HG03565 (cell line): Measurements from ENCODE around the gene VIPR2.
"Not testable (repeated sequence)": the region's sequence is repeated elsewhere in the genome, so short reads cannot be mapped to it uniquely, and the experiment has no call there.

ENCODE experiments used
- ATAC-seq: cut with Tn5 transposase; IDR thresholded peaks from one replicate; pipeline ENCODE4 v1.9.1; 2021; ENCODE audit warnings: mild to moderate bottlenecking, moderate library complexity; ENCODE audit not compliant: unreplicated experiment

The VIPR2 gene

DNA sequence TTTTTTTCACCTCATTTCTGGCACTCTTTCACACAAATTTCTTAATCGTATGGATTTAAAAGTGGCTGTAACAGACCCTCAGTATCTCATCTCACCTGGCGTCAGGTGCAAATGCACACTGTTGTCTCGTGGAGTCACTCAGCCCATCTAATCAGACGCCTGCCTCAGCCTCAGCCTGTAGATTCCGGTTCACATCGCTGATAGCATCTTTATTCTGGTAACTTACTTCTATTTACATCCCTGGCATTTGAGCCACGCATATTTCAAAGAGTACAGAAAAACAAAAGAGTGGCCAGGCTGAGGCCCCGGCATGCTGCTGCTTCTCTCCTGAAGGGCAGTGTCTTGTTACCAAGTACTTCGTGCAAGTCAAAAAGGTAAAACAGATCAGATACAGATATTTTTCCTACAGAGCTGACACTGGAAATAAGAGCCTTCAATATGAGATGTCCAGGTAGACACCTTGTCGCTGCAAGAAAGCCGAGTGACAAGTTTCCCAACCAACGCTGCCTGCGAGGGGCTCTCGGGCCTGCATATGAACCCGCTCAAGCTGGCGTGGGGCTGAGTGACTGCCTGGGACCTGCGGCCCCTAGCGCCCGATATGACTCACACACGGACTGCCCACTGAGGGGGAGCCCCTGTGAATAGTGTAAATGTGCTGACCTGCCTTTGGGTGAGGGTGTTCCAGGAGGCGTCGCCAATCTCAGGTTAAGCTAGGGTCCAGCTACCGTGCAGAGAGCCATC lies 4.3 kb downstream of the VIPR2 start:
- ATAC-seq = no peak

GRCh38 chr7:159139639-159140038 lies 5.0 kb downstream of the VIPR2 start:
- ATAC-seq = no peak

DNA sequence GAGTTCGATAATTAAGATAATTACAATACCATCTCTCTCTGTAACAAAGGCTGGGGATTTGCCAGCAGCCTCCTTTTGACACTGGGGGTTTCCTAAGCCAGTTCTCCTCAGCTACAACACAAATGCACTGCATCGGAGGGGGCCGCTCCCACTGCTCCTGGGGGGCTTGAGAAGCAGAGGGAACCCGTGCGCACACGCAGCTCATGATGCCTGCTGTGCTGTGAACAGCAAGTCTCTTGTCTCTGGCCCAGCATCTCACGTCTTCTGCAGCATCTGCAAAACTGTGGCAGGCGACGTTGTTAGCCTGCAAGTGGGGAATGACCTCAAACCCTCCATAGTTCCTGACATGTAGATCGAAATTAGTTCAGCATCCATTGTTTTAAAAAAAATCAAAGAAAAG lies 5.5 kb downstream of the VIPR2 start:
- no peak for ATAC-seq

DNA sequence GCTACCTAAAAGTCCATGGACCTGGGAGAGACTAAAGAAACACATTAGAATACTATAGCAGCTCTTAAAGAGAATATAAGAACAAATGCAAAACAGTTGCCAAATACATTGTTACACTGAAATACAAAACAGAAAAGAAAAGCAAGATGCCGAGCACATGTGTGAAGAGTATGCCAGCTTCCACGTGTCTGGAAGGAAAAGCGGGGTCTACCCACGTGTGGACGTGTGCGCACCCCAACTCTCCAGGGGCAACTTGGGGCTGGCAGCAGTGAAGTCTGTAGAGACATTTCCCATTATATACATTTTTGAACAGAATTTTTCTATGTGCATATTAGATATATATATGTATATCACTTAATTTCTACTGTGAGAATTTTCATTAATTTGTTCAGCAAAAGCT lies 6.2 kb downstream of the VIPR2 start:
- no peak for ATAC-seq

- no peak for ATAC-seq
These were observed 6.8 kb downstream of the VIPR2 start for GRCh38 chr7:159137906-159138305.

DNA sequence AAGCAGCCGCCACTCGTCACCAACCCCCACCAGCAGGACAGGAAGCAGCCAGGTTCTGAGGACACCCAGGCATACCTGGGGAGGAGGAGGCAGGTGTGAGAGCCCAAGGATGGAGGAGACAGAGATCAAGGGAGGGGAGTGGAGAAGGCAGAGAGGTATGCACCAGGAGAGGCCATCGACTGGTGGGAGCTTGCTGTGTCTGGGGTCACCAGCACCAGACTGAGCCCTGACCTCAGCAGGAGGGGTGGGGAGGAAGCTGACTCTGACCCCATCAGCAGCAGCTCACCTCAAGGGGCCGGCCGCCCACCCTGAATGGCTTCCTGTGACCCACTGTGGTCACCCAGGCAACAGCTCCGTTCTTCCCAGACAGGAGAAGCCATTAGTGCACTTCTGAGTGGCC lies 7.8 kb downstream of the VIPR2 start:
- no peak for ATAC-seq

- ATAC-seq = no peak
These were observed 8.2 kb downstream of the VIPR2 start for GRCh38 chr7:159136442-159136841.

DNA sequence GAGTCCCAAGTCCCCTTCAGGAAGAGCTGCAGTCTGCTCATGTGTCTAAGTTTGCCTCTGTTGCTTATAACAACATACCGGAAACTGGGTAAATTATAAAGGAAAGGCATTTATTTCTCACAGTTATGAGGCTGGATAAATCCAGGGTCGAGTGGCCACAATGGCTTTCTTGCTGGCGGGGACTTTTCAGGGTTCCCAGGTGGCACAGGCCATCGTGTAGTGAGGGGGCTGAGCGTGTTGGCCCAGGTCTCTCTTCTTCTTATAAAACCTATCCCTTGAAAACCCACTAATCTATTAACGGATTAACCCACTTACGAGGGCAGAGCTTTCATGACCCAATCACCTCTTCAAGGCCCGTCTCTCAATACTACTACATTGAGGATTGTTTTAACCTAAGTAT lies 8.7 kb downstream of the VIPR2 start:
- ATAC-seq = no peak

GRCh38 chr7:159132670-159133443 lies 11.8 kb downstream of the VIPR2 start:
- ATAC-seq = not testable (repeated sequence)

DNA sequence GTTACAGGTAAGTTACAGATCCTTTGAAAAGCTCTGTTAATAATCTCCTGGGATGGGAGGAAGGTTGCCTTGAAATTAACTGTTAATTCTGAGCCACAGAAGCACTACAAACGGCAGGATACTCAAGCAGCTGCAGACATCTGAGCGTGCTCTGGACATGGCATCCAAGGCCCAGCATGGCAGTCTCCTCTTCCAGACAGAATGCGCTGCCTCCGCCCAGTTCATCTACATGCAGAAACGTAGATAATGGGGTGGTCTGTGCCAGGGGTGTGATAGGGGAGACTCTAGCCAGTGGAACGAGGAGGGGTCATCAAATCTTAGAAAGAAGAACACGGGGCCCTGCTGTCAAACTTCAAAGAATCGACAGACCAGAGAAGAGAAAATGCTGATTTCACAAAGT lies 13.8 kb downstream of the VIPR2 start:
- no peak for ATAC-seq

DNA sequence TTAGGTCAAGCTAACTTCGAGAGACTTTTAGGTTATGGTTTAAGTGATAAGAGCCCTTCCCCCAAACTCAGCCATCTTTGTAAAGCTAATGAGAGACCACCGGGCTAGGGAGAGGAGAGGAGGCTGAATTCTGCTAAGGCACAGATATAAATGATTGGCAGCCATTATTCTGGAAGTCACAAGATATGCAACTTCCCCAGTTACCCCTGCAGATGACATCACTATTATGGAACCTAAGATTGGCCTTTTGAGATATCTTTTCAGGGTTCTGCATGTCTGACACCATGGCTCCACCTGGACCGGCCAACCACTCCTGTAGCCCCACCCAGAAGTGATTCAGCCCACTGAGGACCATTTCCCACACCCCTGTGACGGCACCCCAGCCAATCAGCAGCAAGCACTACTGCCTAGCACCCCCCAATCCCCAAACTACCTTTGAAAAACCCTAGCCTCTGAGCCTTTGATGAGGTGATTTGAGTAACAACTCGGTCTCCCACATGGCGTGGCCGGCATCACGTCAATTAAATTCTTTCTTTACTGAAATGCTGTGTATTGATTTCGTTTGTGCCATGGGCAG lies 14.4 kb downstream of the VIPR2 start:
- no peak for ATAC-seq

DNA sequence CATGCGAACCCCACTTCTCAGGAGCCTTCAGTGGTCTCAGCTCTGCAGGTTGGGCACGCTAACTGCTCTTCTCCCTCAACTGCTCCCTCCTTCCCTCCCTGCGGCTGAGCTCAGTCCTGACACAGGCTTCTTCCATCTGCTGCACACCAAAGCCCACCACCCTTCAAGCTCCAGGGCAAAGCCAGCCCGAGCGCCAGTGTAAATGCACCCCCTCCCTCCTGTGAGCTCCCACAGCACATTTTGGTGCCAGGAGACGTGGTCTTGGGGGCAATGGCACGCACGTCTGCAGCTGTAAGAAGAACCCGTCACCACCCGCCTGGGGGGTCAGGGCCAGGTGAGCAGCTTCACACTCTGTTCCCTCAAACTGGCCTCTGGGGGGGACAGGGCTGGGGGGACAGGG lies 15.9 kb downstream of the VIPR2 start:
- no peak for ATAC-seq

- ATAC-seq = no peak
These were observed 16.7 kb downstream of the VIPR2 start for GRCh38 chr7:159127691-159128642.

DNA sequence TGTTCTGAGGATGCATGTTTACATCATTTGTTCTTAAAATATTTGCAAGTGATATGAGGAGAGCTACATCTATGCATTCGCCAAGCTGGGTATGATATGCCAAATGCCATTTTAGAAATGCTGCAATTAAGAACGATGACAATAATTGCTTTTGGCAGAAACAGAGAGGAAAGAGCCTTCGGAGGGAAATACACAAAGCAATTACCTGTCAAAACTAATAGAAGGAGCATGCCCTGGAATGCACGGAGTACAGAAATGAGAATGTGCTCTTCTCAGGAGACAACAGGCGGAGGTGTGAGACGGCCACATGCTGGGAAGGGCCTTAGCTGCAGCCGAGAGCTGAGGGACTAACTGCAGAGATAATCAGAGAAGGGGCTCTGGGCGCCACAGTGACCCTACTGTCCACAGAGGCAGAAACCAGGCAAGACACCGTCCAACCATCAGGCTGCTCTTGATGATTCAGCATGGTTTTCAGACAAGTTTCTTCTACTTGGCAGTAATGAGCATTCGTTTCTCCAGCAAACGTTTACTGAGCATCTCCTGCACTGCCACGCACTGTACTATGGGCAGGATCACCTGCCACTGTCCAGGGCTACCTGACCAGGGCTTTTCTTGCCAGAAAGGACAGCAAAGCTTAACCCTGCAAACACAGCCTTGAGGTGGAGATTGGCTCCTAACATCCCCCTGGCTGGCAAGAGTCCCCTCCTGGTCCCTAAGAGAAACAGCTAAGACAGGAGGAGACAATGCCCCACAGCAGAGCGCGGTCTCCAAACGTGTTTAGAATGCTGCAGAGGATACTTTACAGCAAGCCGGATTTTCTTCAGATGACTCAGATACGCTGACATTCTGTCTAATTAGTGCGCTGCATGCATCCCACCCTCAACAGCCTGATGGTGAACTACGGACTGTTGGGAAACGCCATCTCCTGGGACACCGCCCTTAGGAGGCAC lies 18.1 kb downstream of the VIPR2 start:
- no peak for ATAC-seq

- no peak for ATAC-seq
These were observed 18.8 kb downstream of the VIPR2 start for GRCh38 chr7:159125955-159126270.

GRCh38 chr7:159125104-159125954 lies 19.3 kb downstream of the VIPR2 start:
- no peak for ATAC-seq

- not testable (repeated sequence) for ATAC-seq
These were observed 20.9 kb downstream of the VIPR2 start for GRCh38 chr7:159123793-159124192.

DNA sequence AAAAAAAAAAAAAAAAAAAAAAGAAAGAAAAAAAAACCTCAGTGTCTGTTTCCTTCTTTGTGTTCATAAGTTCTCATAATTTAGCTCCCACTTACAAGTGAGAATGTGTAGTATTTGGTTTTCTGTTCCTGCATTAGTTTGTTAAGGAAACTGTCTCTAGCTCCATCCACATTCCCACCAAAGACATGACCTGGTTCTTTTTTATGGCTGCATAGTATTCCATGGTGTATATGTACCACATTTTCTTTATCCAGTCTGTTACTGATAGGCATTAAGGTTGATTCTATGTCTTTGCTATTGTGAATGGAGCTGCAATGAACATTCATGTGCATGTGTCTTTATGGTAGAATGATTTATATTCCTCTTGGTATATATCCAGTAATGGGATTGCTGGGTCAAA lies 21.4 kb downstream of the VIPR2 start:
- not testable (repeated sequence) for ATAC-seq

- no peak for ATAC-seq
These were observed 22.4 kb downstream of the VIPR2 start for GRCh38 chr7:159122276-159122675.
